NCI-H2107 treated with DMSO at 0.1 percent for 48 hours (cell line): Measurements from ENCODE around the gene SOS1.
A peak's percentile ranks its signal among the peaks of the same experiment; 100 is the strongest.

Source experiments
- DNase-seq: peaks from one replicate; lab custom pipeline; 2025; ENCODE audit not compliant: unreplicated experiment; lab: John Stamatoyannopoulos, UW

Gene SOS1

GRCh38 chr2:39039072-39039471 lies 81.8 kb downstream of the SOS1 start:
- no peak for DNase-seq

DNA sequence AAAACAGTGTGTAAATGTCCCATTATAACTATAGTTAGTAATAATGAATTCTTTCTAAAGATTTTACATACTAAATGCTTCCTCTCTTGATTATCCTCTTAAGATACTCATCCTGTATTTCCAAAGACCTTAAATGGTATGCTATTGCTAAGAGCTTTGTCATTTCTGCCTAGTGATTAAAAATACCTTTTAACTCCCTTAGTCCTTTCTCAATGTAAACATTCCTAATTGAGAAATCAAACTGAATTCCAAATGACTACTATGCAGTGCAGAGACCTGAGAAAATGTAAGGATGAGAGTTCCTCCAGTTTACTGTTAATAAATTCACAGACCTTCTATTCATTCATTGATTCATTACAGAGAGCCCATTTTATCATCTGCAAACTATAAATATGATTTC lies 86.9 kb downstream of the SOS1 start:
- no peak for DNase-seq

GRCh38 chr2:39027421-39027820 lies 93.4 kb downstream of the SOS1 start:
- no peak for DNase-seq

GRCh38 chr2:39024833-39025232 lies 96.0 kb downstream of the SOS1 start:
- DNase-seq, result no peak

GRCh38 chr2:39023649-39024048 lies 97.2 kb downstream of the SOS1 start:
- no peak for DNase-seq

- no peak for DNase-seq
Measured at GRCh38 chr2:39022642-39023235, 98.1 kb downstream of the SOS1 start.

DNA sequence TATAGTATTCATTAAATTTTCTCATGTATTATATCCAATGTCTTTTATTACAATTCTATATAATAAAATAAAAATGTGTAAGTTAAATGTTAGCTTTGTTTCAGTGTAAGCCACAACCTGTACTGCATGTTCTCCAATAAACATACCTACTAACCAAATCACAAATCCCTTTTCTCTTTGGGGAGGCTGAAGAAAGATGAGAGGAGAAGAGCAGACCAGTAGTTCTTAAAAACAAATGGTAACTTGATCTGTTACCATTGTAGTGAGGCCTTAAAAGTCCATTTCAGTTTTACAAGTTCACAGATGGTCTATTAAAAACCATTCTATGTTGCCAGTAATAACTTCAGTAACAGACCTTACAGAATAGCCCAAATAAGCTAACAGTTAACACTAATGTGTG lies 100.5 kb downstream of the SOS1 start:
- DNase-seq, result peak; percentile 61

- DNase-seq, result no peak
Measured at GRCh38 chr2:39018638-39019037, 102.2 kb downstream of the SOS1 start.

DNA sequence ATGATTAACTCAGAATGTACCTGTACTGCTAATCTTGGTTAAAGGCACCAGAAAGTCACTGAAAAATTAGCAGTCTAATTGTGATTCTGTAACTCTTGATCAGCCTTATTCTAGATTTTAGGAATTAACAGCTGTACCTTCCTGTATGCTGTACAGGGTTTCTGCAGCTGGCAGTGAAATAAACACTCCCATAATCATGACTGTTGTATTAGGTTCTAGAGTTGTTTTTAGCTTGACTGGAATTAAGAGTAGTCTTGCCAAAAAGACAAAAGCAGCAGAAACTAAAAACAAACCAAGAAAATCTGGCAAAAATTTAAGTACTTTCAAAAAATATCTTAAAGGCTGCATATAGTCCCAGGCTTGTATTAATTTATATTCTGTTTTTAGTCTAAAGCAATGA lies 103.5 kb downstream of the SOS1 start:
- no peak for DNase-seq

- DNase-seq, result no peak
Measured at GRCh38 chr2:39015424-39015823, 105.4 kb downstream of the SOS1 start.

- no peak for DNase-seq
Measured at GRCh38 chr2:39013871-39014270, 107.0 kb downstream of the SOS1 start.

DNA sequence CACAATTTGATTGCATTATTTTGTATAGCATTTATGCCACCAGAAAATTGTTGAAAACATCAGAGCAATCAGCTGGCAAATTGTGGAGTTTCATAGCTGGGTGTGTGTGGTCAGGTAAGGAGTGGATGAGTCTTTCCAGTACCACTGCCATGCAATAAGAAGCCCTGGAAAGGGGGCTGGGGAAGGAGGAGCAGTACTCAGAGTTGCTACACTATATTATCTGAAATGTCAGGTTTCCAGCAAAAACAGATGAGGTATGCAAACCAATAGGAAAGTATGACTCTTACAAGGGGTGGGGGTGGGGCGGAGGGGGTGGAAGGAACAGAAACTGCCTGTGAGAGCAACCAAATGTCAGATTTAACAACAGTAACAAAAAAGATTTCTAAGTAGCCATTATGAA lies 112.2 kb downstream of the SOS1 start:
- DNase-seq, result no peak

DNA sequence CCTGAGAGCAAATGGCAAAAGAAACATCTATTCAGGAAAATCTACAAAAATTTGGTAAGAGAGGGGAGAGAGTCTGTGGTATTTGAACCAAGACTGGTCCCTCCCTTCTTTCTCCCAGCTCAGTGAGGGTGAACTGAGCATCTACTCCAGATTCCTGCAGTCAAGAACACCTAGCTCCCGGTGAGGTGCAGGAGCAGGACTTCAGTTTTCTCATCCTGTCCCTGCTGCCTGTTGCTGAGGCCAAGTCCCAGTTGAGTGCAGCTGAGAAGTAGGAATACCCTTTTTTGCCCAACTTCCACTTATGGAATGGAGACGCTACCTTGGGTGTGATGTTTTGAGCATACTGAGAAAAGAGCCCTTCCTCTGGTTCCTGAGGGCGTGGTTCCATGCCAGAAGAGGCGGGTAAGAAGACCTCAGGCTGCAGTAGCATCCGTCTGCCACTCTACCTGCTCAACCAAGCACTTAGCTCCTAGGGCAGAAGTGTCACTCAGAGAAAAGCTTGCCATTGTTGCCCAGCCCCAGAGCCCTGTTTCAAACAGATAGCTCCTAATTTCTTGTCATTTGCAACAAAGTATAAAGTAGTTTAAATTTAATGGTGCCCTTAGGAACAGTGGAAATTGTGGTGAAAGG lies 112.9 kb downstream of the SOS1 start:
- DNase-seq, result no peak

- DNase-seq, result no peak
Measured at GRCh38 chr2:39000552-39000951, 120.3 kb downstream of the SOS1 start.

- DNase-seq, result no peak
Measured at GRCh38 chr2:38997781-38998180, 123.1 kb downstream of the SOS1 start.

DNA sequence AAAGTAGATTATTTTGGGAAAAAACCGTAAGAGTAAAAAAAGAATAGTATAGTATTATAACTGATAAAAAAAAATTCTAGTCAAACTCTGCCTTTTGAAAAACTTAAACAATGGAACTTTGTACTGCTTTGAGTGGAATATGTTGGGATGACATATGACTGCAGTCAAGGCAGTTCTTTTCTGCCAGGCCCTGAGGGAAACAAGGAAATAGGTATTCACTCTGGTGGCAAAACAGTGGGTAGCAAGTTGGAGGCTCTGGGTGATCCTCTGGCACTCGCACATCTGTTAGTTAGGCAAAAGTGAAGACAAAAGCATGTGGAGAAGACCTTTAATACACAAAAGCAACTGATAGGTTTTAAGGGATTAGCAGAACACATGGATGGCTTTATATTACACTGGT lies 129.0 kb downstream of the SOS1 start:
- DNase-seq, result no peak

DNA sequence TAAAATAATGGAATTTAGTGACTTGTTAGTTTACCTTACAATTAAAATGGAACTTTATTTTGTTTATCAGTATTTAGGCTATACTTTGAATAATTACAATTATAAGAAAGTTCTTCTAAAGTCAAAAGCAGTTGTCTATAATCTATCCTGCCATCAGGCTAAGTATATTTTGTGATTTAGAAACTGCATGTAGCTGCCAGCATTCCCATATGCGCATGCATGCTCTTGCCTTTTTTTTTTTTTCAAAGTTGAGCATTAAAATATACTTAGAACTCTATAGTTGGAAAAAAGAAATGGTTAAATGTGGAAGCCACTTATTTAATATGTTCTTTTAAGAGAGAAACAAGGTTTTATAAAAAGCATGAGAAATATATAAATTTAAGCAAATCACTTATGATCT lies 132.1 kb downstream of the SOS1 start:
- no peak for DNase-seq

DNA sequence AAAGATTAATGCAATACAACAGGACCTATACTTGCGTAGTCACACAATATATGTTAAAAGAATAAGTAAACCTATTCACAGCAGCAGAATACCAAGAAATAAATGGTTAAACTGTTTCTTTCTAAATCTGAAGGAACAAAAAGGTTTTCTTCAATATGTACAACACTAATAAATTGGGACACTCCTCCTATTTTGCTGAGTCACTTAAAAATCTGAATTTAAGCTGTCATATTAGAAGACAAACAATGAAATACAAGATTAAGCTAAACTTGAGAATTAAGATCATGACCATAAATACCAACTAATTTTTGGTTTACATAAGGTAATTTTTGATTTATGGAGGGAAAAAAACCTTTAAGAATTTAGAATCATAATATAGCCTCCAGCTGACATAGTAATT lies 138.4 kb downstream of the SOS1 start:
- DNase-seq, result no peak

- no peak for DNase-seq
Measured at GRCh38 chr2:38981670-38982357, 139.0 kb downstream of the SOS1 start.

- DNase-seq, result no peak
Measured at GRCh38 chr2:38981003-38981669, 139.7 kb downstream of the SOS1 start.

GRCh38 chr2:38978908-38979307 lies 141.9 kb downstream of the SOS1 start:
- DNase-seq, result no peak

DNA sequence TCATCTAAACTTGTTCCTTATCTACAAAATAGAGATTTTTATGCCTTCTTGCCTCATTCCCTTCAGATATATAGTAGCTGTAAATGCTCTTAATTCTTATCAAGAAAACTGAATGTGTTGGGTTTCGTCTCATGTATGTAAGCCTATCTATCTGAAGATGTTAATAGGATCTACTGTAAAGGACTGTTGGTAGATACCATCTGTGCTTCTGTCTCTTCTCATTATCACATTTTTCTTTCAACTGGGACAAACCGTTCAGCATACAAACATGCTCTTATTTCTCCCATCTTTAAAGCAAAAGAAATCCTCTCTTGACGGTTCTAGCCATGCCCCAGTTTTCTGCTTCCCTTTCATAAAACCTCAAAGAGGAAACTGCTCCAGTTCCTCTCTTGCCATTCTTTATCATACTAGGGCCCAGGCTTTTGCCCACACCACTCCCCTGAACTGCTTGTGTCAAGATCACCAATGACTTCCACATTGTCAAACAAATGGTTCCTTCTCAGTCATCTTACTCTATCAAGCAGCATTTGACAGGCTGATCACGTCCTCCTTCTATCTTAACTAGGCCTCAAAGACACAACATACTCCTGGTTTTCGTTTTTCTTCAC lies 142.5 kb downstream of the SOS1 start:
- no peak for DNase-seq
